ENCODE measurements around the gene NCLN.

DNA sequence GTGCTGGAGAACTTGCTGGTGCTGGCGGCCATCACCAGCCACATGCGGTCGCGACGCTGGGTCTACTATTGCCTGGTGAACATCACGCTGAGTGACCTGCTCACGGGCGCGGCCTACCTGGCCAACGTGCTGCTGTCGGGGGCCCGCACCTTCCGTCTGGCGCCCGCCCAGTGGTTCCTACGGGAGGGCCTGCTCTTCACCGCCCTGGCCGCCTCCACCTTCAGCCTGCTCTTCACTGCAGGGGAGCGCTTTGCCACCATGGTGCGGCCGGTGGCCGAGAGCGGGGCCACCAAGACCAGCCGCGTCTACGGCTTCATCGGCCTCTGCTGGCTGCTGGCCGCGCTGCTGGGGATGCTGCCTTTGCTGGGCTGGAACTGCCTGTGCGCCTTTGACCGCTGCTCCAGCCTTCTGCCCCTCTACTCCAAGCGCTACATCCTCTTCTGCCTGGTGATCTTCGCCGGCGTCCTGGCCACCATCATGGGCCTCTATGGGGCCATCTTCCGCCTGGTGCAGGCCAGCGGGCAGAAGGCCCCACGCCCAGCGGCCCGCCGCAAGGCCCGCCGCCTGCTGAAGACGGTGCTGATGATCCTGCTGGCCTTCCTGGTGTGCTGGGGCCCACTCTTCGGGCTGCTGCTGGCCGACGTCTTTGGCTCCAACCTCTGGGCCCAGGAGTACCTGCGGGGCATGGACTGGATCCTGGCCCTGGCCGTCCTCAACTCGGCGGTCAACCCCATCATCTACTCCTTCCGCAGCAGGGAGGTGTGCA lies 6.6 kb upstream of the NCLN start:
- TF ChIP-seq CTCF (IDR thresholded peaks at IDR 0.05): no peak
- no peak for TF ChIP-seq POLR2A (IDR thresholded peaks at IDR 0.05)

Measured in prostate gland (tissue), 2 donors.